Breast epithelium (tissue), 4 donors: ENCODE results near the gene PTPRN2. TPM values are rescaled to one million over a fixed set of nuclear protein-coding genes. Genes with fewer than 3 reads are reported as not detected.

Source experiments
- DNase-seq, 2 donors: peaks; one replicate each; pipeline ENCODE4 v3.0.0-alpha.2; 2019; ENCODE audit warnings: low spot score in 2 of 2
- H3K27ac ChIP-seq, 2 donors: fragments of 200-600 bp; sonication (generic) in 1 of 2; one replicate each; pipeline ENCODE4 v1.5.1; 2016 to 2019; ENCODE audit warnings: mild to moderate bottlenecking in 1 of 2
- H3K27me3 ChIP-seq, 2 donors: fragments of 200-600 bp; sonication (generic) in 1 of 2; one replicate each; pipeline versions ENCODE4 v1.5.1 to v1.6.0; 2017 to 2019; ENCODE audit warnings: control low read depth in 1 of 2, mild to moderate bottlenecking in 1 of 2
- H3K36me3 ChIP-seq: fragments of 200-600 bp; one replicate; pipeline ENCODE4 v1.5.1; 2019
- H3K4me1 ChIP-seq, 2 donors: fragments of 200-600 bp; sonication (generic); one replicate each; pipeline ENCODE4 v1.5.1; 2016 to 2019; ENCODE audit warnings: control low read depth in 1 of 2
- H3K4me3 ChIP-seq, 3 donors: fragments of 200-600 bp; sonication (generic); 1 replicate in 2 of 3; 2 replicates in 1 of 3; pipeline ENCODE4 v1.5.1; 2016 to 2019; ENCODE audit warnings: mild to moderate bottlenecking in 3 of 3, moderate library complexity in 2 of 3
- H3K9me3 ChIP-seq, 2 donors: fragments of 200-600 bp; sonication (generic) in 1 of 2; one replicate each; pipeline ENCODE4 v1.5.1; 2016 to 2019; ENCODE audit warnings: control low read depth in 1 of 2
- CTCF ChIP-seq, 3 donors: fragments of 450-650 bp; IDR thresholded peaks; one replicate each; pipeline ENCODE4 v1.5.1; 2016 to 2017; ENCODE audit warnings: antibody characterized with exemption in 3 of 3, mild to moderate bottlenecking in 3 of 3, moderate library complexity in 3 of 3
- POLR2A ChIP-seq: fragments of 450-650 bp; IDR thresholded peaks from one replicate; pipeline ENCODE4 v1.6.1; 2016; ENCODE audit warnings: antibody characterized with exemption, mild to moderate bottlenecking, moderate library complexity
- POLR2AphosphoS5 ChIP-seq, 3 donors: sonication (generic); formaldehyde crosslinking; IDR thresholded peaks; one replicate each; pipeline ENCODE4 v1.6.1; 2017; ENCODE audit warnings: antibody characterized with exemption in 3 of 3
- intact Hi-C: fragments of 100-400 bp; cut with DNase I; formaldehyde crosslinking; loops from one replicate; pipeline ENCODE4 v1.15.1; 2023; ENCODE audit warnings: low total_unique reads
- total RNA-seq, 3 donors: library from RNA; depleted of rRNA; stranded (reverse); fragments of >200 nt; gene quantifications; one replicate each; pipeline ENCODE4 v1.1.0, GENCODE V29; 2016

PTPRN2 gene
- total RNA-seq, 3 donors from 2014 or later: 1.6 to 2.2 (median 2.2) TPM

GRCh38 chr7:158292948-158293347 is 294.7 kb downstream of the PTPRN2 start:
- peaks cover 13 to 17% of the 10 kb centered on the region in 2 donors for H3K9me3 ChIP-seq
- no peak overlapping the region for H3K4me3 ChIP-seq
- H3K36me3 ChIP-seq: no peaks in the 10 kb centered on the region
- DNase-seq: no peak
- intact Hi-C loops: no loop called here
- no peaks in the 10 kb centered on the region for H3K27me3 ChIP-seq
- no peak overlapping the region for H3K27ac ChIP-seq
- H3K4me1 ChIP-seq: no peaks in the 10 kb centered on the region
- no peak for TF ChIP-seq POLR2AphosphoS5 (IDR thresholded peaks at IDR 0.05)
- no peak for TF ChIP-seq CTCF (IDR thresholded peaks at IDR 0.05)
- no peak for TF ChIP-seq POLR2A

GRCh38 chr7:158291998-158292397 is 295.6 kb downstream of the PTPRN2 start:
- TF ChIP-seq POLR2AphosphoS5 (IDR thresholded peaks at IDR 0.05): no peak
- TF ChIP-seq POLR2A: no peak
- no peak for TF ChIP-seq CTCF (IDR thresholded peaks at IDR 0.05)
- Histone ChIP-seq H3K27me3 (no peaks in the 10 kb centered on the region), H3K4me1 (no peaks in the 10 kb centered on the region), H3K9me3 (peaks cover 13 to 26% of the 10 kb centered on the region in 2 donors), H3K27ac (no peak overlapping the region), H3K4me3 (no peak overlapping the region), H3K36me3 (no peaks in the 10 kb centered on the region)
- intact Hi-C loops: loop anchor here (1.0 kb wide), 1 partner anchor 11 kb away; no protein-coding TSS in a partner anchor
- no peak for DNase-seq

- intact Hi-C loops: no loop called here
- H3K36me3 ChIP-seq: no peaks in the 10 kb centered on the region
- peaks cover 22 to 47% of the 10 kb centered on the region in 2 donors for H3K9me3 ChIP-seq
- H3K4me1 ChIP-seq: no peaks in the 10 kb centered on the region
- H3K4me3 ChIP-seq: no peak overlapping the region
- DNase-seq: no peak
- no peaks in the 10 kb centered on the region for H3K27me3 ChIP-seq
- no peak overlapping the region for H3K27ac ChIP-seq
- TF ChIP-seq CTCF (IDR thresholded peaks at IDR 0.05) (no peak), POLR2A (no peak), POLR2AphosphoS5 (IDR thresholded peaks at IDR 0.05) (no peak)
Measured at GRCh38 chr7:158289761-158290523, 297.7 kb downstream of the PTPRN2 start.

GRCh38 chr7:158289231-158289630 is 298.4 kb downstream of the PTPRN2 start:
- intact Hi-C loops: no loop called here
- Histone ChIP-seq H3K4me1 (no peaks in the 10 kb centered on the region), H3K36me3 (no peaks in the 10 kb centered on the region), H3K9me3 (peaks cover 26 to 47% of the 10 kb centered on the region in 2 donors), H3K27me3 (no peaks in the 10 kb centered on the region), H3K4me3 (no peak overlapping the region), H3K27ac (no peak overlapping the region)
- DNase-seq: no peak
- TF ChIP-seq POLR2AphosphoS5 (IDR thresholded peaks at IDR 0.05): no peak
- TF ChIP-seq POLR2A: no peak

- Histone ChIP-seq H3K27ac (no peak overlapping the region), H3K4me1 (no peaks in the 10 kb centered on the region), H3K36me3 (no peaks in the 10 kb centered on the region), H3K27me3 (no peaks in the 10 kb centered on the region), H3K9me3 (peaks cover 26 to 47% of the 10 kb centered on the region in 2 donors), H3K4me3 (no peak overlapping the region)
- intact Hi-C loops: loop anchor here (2.0 kb wide), 1 partner anchor 27 kb away; no protein-coding TSS in a partner anchor
- no peak for DNase-seq
- no peak for TF ChIP-seq POLR2AphosphoS5 (IDR thresholded peaks at IDR 0.05)
- TF ChIP-seq POLR2A: no peak
- TF ChIP-seq CTCF (IDR thresholded peaks at IDR 0.05): no peak
Measured at GRCh38 chr7:158286210-158286609, 301.4 kb downstream of the PTPRN2 start.
